Activated CD4-positive, CD25-positive, alpha-beta regulatory T cell (primary cell): ENCODE results near the gene SYNC.
A peak's percentile ranks its signal among the peaks of the same experiment; 100 is the strongest.
"Not testable (repeated sequence)": the region's sequence is repeated elsewhere in the genome, so short reads cannot be mapped to it uniquely, and the experiment has no call there.

Experiments used
- DNase-seq, 4 experiments: peaks; one replicate each; lab custom pipeline; 2025; lab: John Stamatoyannopoulos, UW

The SYNC gene

DNA sequence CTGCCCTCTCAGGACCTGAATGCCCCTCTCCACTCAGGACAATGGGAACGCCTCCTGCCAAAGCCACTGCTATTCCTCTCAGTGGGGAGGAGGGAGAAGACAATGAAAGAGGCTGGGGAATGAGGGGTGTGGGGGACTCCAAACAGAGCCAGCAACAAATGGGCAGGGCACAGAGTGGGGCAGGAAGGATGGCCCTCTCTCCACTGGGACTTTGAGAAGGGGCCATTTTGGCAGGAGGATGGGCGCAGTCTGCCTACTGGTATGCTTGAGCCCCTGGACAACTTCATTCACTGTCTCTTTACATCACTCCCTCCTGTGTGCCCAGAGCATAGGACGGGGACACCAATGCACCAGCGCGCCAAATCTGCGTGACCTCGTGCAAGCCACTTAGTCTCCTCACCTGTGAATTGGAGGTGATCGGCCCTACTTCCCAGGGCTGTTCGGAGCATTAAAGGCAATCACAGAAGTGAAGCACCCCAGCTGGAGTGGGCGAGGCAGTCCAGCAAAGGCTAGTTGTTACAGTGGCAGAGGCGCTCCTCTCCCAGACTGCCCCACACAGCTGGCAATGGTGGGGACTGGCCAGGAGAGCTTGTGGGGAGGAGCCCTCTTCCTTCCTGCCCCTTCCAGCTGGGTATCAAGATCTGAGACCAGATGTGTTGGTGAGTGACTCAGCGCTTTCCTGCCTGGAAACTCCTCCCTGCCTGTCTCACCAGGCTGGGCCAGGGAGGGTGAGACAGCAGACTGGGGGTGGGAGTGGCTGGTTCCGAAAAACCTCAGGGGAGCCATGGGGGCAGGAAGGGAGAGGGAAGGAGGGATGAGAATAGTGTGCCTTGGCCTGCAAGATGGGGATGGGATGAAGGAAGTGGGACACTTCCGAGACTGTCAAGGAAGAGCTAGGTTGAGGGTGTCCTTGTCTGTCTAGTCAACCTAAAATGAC lies 22.4 kb upstream of the SYNC start:
- DNase-seq: no peak

DNA sequence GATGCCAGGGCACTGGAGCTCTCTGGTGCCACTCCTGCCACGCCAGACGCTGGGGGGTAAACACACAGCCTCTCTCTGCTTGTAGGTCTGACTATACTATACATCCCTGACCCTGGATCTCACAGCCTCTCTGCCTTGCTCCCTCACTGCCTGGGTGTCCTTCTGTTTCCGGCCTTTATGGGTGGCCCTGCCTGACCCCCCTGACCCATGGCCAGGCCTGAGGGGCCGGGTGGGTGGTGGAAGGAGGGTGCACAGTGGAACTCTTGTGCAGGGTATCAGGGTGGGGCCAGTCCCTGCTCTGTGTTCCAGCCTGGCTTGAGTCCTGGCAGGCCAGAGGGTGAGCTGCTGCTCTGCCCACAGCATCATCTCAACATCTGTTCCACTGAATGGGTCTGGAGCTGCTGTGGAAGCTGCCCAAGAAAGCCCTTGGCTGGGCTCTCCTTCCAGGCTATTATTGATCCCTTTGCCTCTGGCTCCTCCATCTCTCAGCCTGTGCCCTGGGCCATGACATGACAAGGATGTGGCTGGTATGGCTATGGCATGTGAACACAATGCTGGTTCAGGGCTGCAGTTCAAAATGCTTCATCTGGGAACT lies 17.2 kb upstream of the SYNC start:
- DNase-seq: no peak

DNA sequence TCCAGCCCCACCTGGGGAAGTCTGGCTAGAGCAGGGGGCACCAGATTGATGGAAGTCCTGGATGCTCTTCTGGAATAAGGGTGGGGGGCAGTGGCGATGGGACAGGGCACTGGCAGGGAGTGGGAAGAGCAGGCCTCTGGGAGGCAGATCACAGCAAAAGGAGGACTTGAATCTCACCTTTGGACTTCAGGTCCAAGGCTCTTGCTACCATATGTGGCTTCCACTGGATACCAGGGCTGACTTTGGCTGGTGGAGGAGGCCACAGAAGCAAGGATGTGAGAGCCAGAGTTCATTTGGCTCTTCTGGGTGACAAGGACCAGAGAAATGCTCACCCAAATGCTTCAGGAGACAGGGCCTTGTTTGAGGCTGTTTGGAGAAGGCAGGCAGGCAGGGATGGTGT lies 16.0 kb upstream of the SYNC start:
- DNase-seq: no peak

DNA sequence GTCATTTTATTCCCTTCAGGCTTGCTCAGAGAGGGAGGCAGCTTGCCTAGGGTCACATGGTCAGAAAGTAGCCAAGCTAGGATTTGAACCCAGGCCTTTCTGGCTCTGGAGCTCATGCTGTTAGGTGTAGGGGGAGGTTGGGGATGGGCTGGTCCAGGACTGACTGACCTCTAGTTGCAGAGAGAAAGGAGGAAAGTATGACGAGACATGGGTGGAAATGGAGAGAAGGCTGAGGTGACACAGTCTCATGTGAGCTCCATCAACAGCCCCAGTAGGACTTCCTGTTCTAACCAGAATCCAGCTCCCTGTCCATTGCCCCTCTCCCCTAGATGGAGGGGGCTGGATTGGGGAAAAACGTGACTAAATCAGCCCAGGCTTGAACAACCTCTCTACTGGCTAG lies 15.5 kb upstream of the SYNC start:
- no peak for DNase-seq

DNA sequence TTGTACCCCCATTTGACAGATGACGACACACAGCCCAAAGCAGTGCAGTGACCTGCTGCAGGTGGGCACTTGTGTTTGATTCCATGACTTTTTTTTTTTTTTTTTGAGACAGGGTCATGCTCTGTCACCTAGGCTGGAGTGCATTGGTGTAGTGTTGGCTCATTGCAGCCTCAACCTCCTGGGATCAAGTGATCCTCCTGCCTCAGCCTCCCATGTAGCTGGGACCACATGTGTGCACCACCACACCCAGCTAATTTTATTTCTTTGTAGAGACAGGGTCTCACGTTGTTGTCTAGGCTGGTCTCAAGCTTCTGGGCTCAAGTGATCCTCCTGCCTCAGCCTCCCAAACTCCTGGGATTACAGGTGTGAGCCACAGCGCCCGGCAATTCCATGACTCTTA lies 14.9 kb upstream of the SYNC start:
- DNase-seq: no peak

DNA sequence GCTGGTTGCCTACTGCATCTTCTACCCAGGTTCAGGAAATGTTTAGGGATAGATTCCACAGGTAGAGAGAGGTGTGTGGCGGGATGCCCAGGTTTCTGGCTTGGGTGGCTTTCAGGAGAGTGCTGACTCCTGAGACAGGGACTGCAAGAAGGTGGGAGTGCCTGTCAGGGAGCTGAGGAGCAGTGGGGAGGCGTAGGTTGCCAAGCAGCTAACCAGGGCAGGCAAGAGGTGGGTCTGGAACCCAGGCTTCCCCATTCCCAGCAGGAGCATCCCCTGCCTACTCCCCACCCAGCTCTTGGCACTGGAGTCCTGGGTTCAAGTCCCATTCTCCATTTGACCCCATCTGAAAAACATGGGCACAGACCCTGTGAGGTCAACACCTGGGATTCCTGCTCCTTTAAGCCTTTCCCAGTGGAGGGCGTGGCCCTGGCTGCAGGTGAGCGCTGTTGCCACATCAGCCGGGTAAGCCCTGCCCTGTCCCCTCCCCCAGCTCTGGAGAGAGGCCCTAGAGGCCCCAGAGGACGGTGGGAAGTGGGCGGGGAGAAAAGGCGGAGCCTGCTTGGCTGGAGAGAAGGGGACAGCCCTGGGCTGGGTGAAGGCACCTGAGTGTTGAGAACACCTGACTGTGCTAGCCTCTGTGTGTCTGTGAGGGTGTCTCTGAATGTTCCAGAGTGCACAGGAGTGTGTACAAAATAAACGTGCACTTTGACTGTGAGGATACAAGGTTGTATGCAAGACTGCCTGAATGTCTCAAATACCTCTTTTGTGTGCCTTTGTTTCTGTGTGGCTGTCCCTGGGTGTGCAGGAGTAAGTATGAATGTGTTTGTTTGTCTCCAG lies 14.0 kb upstream of the SYNC start:
- DNase-seq: peak in 1 of 4 experiments; percentile 14

DNA sequence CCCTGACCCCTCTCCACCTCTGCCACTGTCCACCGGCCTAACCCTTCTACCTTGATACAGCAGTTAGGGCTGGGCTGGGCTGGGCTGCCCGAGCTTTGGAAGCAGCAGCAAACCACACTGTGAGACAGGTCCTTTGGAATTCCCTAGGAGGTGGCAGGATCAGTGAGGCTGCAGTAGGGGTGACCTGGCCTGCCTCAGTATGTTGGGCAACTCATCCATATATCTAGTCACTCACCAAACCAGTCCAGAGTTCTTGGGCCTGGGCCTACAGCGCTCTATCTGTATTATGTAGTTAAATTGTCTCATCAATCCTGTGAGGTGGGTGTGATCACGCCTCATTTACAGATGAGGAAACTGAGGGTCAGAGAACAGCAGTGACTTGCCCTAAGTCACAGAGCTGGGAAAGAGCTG lies 13.3 kb upstream of the SYNC start:
- DNase-seq: no peak

DNA sequence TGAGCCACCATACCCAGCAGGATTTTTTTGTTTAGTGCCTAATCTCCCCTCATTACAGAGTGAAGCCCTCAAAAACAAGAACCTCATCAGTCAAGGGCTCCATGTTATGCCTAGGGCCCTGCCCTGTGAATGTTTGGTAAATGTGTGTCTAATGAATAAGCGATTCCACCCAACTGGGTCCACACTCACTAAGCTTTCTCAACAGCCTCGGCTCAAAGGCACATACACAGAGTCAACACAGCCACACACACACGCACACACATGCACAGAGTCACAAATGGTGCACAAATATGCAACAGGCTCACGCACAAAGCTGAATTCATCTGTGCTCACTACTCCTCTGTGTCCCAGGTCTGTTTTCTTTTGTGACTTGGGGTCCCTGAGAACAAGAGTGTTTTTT lies 11.7 kb upstream of the SYNC start:
- DNase-seq: no peak

DNA sequence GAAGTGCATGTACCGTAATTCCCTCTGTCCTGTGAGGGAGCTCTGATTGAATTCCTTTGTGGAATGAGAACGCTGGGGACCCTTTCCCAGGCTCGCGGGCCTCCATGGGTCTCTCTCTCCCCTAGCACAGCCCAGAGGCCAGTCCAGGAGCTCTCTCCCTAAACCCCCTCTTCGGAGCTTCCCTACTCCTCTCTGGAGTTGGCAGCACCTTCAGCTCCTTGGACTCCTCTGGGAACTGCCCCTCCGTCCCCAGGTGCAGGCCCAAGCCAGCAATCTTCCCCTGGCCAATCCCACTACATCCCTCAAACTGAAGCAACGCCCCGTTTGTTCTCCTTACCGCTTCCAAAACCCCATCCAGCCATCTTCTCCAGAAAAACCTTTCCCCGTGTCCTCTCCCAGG lies 10.5 kb upstream of the SYNC start:
- no peak for DNase-seq

DNA sequence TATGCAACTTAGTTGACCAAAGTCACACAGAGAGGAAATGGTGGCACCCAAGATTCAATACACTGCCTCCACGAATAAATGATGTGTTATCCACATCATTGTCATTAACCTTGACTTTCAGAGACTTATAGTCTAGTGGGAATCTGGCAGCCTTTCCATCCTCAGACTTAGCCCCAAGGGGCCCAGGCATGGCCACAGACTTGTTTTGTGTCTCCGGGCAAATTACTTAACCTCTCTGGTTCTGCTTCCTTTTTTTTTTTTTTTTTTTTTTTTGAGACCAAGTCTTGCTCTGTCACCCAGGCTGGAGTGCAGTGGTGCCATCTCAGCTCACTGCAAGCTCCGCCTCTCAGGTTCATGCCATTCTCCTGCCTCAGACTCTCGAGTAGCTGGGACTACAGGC lies 8.7 kb upstream of the SYNC start:
- DNase-seq: not testable (repeated sequence)

DNA sequence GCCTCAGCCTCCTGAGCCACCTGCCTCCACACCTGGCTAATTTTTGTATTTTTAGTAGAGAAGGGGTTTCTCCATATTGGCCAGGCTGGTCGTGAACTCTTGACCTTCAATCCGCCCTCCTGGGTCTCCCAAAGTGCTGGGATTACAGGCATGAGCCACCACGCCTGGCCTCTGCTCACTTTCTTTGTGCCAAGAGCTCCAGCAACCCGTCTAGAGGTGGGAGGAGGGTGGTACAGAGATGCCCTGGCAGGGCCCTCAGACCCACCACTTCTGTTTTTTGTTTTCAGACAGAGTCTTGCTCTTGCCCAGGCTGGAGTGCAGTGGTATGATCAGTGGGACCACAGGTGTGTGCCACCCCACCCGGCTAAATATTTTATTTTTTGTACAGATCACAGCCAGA lies 6.9 kb upstream of the SYNC start:
- no peak for DNase-seq

DNA sequence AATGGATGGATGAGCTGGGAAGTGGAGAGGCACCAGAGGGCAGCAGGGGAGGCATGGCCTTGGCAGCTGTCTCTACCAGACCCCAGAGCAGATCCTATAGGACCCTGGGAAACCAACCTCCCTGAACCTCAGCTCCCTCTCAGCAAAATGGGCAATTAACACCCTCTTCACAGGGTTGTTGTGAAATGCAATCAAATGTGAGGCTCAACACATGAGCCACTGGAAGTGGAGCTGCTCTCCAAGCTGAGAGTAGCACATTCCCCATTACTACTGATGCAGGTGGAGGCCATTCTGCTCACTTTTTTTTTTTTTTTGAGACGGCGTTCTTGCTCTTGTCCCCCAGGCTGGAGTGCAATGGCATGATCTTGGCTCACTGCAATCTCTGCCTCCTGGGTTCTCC lies 6.5 kb upstream of the SYNC start:
- no peak for DNase-seq

DNA sequence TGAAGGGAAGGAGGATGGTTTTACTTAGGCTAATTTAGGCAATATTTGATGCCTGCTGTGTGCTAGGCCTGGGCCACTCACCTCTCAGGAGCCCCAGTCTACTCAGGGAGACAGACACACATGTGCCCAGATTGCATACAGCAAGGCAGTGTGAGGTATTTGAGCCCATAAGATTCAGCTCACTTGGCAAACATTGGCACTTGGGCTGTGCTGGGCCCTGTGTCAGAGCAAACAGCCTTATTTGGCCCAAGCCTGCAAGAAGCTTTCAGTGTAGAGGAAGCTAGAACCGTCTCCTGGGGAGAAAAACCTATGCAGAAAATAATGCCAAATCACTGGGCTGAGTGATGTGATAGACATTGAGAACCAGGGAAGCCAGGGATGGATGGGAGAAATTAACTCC lies 3.9 kb upstream of the SYNC start:
- DNase-seq: no peak

DNA sequence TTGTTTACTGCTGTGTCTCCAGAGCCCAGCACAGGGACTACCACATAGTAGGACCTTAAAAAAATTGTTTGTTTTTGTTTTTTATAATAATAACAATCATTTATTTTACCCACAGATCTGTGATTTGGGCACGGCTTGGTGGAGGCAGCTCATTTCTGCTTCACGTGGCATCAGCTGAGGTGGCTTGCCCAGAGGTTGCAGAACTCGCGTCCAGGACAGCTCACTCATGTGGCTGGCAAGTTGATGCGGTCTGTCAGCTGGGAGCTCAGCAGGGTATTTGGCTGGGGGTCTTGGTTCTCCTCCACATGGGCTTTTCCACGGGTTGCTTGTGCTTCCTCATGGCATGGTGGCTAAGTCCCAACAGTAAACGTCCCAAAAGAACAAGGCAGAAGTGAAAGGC lies 2.9 kb upstream of the SYNC start:
- DNase-seq: no peak

DNA sequence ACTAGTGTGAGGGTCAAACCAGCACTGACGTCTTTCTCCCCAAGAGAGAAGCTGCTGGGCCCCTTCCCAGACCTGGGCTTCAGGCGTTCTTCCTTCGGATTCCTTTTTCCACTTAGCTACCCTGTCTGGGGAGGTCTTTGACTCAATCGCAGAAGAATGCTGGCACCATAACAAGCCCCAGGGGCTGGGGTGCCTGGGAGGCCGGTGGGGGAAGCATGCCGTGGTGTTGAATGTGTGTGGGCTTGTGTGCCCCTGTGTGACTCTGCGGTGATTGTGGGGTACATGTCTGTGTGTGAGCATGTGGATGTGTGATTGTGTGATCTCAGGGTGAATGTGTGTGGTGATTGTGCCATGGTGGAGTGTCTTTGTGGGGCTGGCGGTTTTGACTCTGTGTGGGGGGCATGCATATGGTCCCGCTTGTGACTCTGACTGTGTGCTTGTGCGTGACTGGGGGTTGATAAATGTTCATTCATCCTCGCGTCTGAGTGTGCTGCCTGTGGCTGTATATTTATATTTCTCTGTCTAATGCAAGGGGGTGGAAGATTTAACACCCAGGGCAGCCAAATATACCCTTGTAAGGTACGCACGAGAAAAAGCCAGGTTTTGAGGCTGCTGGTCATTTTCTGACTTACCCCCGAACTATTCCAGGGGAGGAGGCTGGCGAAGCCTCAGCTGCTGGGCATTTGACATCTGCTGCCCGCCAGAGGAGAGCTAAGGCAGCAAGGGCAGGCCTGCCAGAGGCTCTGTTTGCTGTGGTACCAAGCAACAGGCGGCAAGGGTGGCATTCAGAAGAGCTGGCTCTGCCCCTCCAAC lies 1.1 kb upstream of the SYNC start:
- no peak for DNase-seq

DNA sequence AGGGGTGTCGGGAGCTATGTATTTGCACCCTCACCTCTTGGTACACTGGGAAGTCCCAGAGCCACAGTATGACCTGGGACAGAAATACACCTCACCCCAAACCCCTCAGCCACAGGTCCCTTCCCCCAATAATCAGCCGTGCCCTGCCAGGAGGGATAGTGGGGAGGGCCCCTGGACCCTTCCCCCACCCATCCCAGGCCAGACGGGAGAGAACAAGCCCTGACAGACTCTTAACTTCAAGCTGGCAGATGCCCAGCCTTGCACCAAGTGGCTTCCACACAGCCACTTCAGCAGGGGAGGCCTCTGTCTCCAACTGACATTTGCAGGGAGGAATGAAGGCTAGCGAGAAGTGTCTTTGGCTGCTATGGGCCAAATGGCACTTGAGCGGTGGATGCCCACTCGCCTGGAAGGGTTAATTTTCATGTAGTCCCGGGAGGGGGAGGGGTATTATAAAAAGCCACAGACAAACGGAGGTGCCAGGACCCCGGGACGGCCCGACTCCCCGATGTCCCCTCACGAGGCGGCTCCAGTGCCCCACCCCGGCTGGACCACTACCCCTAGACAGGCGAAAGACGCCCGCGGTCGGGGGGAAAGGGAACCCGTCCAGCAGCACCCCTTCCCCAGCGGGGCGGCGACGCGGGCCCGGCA lies 495 bp downstream of the SYNC start:
- no peak for DNase-seq

DNA sequence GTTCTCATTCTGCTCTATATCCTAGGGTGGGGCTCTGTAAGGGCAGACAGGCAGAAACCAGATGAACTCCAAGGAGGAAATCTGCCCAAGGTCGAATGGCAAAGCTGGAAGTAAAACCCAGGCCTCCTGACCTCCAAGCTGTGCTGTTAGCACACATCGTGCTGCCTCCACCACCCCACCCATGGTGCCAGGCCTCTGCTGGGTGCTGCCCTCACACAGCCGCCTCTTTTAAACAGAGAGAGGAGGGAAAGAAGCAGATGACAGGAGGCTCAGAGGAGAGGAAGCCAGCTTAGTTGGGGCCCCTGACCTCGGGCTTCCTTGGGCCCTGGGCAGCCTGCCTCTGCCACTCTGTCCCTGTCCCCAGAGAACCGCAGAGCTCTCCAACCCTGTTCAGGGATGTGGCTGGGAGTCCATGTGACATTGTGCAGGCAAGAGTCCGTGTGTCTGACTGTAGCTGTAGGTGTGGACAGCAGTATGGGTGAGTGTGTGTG lies 1.1 kb downstream of the SYNC start:
- DNase-seq: no peak

DNA sequence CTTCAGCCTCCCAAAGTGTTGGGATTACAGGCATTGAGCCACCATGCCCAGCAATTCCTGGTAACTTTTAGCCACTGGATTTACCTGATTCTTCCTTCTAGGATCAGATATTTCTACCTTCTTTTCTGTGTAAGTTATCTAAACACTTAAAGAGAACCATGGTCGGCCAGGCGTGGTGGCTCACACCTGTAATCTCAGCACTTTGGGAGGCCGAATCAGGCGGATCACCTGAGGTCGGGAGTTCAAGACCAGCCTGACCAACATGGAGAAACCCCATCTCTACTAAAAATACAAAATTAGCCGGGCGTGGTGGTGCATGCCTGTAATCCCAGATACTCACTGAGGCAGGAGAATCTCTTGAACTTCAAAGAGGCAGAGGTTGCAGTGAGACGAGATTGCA lies 5.6 kb downstream of the SYNC start:
- DNase-seq: not testable (repeated sequence)

DNA sequence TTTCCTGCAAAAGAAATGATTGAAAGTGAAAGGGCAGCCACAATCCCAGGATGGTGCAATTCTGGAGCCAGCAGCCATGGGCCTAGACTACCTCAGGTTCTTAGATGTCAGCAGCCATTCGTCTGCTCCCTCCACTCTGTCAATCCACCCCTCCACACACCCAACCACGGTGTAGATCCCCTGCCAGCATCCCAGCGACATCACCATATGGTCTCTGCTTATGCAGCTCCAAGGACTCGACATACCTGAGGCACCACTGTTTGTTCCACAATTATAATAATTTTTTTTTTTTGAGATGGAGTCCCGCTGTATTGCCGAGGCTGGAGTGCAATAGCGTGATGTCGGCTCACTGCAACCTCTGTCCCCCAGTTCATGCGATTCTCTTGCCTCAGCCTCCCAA lies 6.5 kb downstream of the SYNC start:
- DNase-seq: no peak

DNA sequence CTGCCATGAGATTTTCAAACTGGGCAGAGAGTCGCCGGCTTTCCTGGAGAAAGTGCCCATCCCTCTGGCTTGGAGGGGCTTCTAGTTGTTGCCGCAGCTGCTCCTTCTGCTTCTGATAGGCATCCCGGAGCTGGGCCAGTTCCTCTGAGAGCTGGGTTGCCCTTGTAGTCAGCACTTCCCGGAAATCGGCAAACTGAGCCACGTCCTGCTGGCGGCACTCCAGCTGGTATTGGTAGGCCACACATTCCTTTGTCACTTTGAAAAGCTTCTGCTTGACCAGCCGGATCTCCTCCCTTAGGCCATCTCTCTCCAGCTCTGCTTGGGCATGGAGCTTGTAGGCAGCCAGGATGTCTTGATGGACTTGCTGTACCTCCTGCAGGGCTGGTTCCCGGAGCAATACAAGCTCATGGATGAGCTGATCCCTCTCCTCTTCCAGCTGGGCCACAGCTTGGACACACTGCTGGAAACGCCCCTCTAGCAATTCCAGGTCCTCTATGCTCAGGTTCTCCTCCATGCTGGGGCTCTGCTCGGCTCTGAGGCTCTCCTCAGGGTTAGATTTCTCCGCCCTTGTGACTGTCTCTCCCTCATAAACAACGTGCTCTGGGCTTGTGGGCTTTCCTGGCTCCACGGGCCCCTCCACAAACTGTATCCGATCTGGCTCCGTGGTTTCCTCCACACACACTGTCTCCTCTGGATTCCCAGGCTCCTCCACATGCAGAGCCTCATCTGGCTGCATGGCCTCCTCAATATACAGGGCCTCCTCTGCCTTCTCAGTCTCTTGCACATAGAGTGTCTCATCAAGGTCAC lies 7.3 kb downstream of the SYNC start:
- DNase-seq: no peak
